NB4 (cell line): Measurements from ENCODE around the gene BACH2.

Experiments
- DNase-seq: peaks from one replicate; pipeline ENCODE4 v3.0.0; 2010; ENCODE audit warnings: low read depth
- H3K4me3 ChIP-seq: one replicate; pipeline ENCODE4 v1.5.1; 2011; ENCODE audit warnings: mild to moderate bottlenecking, low read depth, low read length, moderate library complexity
- CTCF ChIP-seq: IDR thresholded peaks from one replicate; pipeline ENCODE4 v1.5.1; 2012; ENCODE audit warnings: low read depth, low read length
- MYC ChIP-seq: IDR thresholded peaks from 2 replicates; pipeline ENCODE4 v1.6.1; 2011; ENCODE audit warnings: low read depth, low read length
- POLR2A ChIP-seq: IDR thresholded peaks from 2 replicates; pipeline ENCODE4 v1.6.1; 2011; ENCODE audit warnings: mild to moderate bottlenecking; ENCODE audit not compliant: insufficient read length; ENCODE audit errors: extremely low read depth
- TF ChIP-seq, protein P1 (sequence below): IDR thresholded peaks from 2 replicates; pipeline ENCODE4 v1.6.1; 2011; ENCODE audit warnings: low read depth, low read length

Gene BACH2

GRCh38 chr6:90158936-90159335 is 137.7 kb downstream of the BACH2 start:
- H3K4me3 ChIP-seq, result no peak overlapping the region
- TF ChIP-seq POLR2A, result no peak
- TF ChIP-seq MYC, result no peak
- TF ChIP-seq, protein P1, sequence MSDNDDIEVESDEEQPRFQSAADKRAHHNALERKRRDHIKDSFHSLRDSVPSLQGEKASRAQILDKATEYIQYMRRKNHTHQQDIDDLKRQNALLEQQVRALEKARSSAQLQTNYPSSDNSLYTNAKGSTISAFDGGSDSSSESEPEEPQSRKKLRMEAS, result no peak
- TF ChIP-seq CTCF, result no peak
- no peak for DNase-seq

- TF ChIP-seq MYC (no peak), CTCF (no peak), POLR2A (no peak)
- TF ChIP-seq, protein P1, result no peak
- no peak overlapping the region for H3K4me3 ChIP-seq
- DNase-seq, result no peak
These were observed 139.2 kb downstream of the BACH2 start for GRCh38 chr6:90157441-90157840.

GRCh38 chr6:90156861-90157260 is 139.8 kb downstream of the BACH2 start:
- DNase-seq, result no peak
- TF ChIP-seq POLR2A, result no peak
- no peak for TF ChIP-seq CTCF
- TF ChIP-seq, protein P1, result no peak
- TF ChIP-seq MYC, result no peak

GRCh38 chr6:90154755-90155470 is 141.7 kb downstream of the BACH2 start:
- no peak overlapping the region for H3K4me3 ChIP-seq
- DNase-seq, result no peak
- TF ChIP-seq, protein P1, result no peak
- TF ChIP-seq MYC (no peak), POLR2A (no peak), CTCF (no peak)

More at GRCh38 chr6:90156861-90157260, 139.8 kb downstream of the BACH2 start:
- H3K4me3 ChIP-seq, result no peak overlapping the region

- H3K4me3 ChIP-seq, result no peak overlapping the region
- no peak for DNase-seq
- TF ChIP-seq MYC (no peak), CTCF (no peak), POLR2A (no peak)
- TF ChIP-seq, protein P1, result no peak
These were observed 144.8 kb downstream of the BACH2 start for GRCh38 chr6:90151576-90152422.
